Progenitor cell of endocrine pancreas (in vitro differentiated cells): ENCODE results near the gene SORCS2. TPM values are rescaled to one million over a fixed set of nuclear protein-coding genes. Genes with fewer than 3 reads are reported as not detected.

Experiments used
- DNase-seq: peaks from one replicate; pipeline ENCODE4 v3.0.0; 2021; ENCODE audit warnings: low spot score; ENCODE audit not compliant: unreplicated experiment
- H3K27ac Mint-ChIP-seq: 2 replicates; pipeline ENCODE4 v1.8.0; 2021; ENCODE audit warnings: mild to moderate bottlenecking, moderate library complexity, mixed read lengths
- H3K27me3 Mint-ChIP-seq: 2 replicates; pipeline ENCODE4 v1.8.0; 2021; ENCODE audit warnings: mixed read lengths
- H3K36me3 Mint-ChIP-seq: 2 replicates; pipeline ENCODE4 v1.8.0; 2022; ENCODE audit warnings: mixed read lengths; ENCODE audit not compliant: insufficient read depth
- H3K4me1 Mint-ChIP-seq: 2 replicates; pipeline ENCODE4 v1.8.0; 2021; ENCODE audit warnings: low read depth, mixed read lengths
- H3K4me3 Mint-ChIP-seq: 2 replicates; pipeline ENCODE4 v1.8.0; 2021; ENCODE audit warnings: low read depth, mild to moderate bottlenecking, moderate library complexity, mixed read lengths
- H3K9me3 Mint-ChIP-seq: 2 replicates; pipeline ENCODE4 v1.8.0; 2021; ENCODE audit warnings: low read depth, mixed read lengths
- total RNA-seq: library from RNA; stranded (reverse); gene quantifications from 2 replicates; pipeline ENCODE4 v1.2.1, GENCODE V29; 2021
- TF ChIP-seq, protein P1 (sequence below): fragments of 200-600 bp; sonication (generic); IDR thresholded peaks from one replicate; pipeline ENCODE4 v1.5.0; 2021; ENCODE audit warnings: antibody characterized with exemption, mild to moderate bottlenecking; ENCODE audit not compliant: unreplicated experiment

The SORCS2 gene
- total RNA-seq, 1 donor from 2014 or later, result 2.2 TPM

DNA sequence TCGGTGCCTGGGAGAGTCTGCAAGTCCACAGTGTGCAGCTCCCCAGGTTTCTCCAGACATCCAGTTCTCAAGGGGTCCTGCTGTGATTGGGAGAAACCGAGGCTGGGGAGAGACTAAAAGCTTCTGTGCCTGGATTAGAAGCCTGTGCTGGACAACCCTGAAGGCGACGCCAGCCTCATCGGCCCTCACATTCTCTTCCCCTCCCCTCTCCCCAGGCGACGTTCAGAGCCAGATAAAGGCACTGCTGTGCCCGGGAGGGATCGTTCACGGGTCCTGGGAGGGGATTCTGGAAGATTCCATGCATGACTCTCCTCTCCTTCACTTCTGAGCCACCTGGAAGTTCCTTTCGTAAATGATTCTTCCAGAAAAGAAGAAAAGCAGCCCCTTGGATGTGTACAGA is 114.6 kb downstream of the SORCS2 start:
- Mint-ChIP-seq H3K9me3 (no peaks in the 10 kb centered on the region), H3K27me3 (peaks cover 48% of the 10 kb centered on the region), H3K36me3 (no peaks in the 10 kb centered on the region), H3K4me1 (peaks cover 2% of the 10 kb centered on the region), H3K4me3 (no peak overlapping the region), H3K27ac (no peak overlapping the region)
- TF ChIP-seq, protein P1, sequence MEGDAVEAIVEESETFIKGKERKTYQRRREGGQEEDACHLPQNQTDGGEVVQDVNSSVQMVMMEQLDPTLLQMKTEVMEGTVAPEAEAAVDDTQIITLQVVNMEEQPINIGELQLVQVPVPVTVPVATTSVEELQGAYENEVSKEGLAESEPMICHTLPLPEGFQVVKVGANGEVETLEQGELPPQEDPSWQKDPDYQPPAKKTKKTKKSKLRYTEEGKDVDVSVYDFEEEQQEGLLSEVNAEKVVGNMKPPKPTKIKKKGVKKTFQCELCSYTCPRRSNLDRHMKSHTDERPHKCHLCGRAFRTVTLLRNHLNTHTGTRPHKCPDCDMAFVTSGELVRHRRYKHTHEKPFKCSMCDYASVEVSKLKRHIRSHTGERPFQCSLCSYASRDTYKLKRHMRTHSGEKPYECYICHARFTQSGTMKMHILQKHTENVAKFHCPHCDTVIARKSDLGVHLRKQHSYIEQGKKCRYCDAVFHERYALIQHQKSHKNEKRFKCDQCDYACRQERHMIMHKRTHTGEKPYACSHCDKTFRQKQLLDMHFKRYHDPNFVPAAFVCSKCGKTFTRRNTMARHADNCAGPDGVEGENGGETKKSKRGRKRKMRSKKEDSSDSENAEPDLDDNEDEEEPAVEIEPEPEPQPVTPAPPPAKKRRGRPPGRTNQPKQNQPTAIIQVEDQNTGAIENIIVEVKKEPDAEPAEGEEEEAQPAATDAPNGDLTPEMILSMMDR, result no peak
- DNase-seq, result no peak

DNA sequence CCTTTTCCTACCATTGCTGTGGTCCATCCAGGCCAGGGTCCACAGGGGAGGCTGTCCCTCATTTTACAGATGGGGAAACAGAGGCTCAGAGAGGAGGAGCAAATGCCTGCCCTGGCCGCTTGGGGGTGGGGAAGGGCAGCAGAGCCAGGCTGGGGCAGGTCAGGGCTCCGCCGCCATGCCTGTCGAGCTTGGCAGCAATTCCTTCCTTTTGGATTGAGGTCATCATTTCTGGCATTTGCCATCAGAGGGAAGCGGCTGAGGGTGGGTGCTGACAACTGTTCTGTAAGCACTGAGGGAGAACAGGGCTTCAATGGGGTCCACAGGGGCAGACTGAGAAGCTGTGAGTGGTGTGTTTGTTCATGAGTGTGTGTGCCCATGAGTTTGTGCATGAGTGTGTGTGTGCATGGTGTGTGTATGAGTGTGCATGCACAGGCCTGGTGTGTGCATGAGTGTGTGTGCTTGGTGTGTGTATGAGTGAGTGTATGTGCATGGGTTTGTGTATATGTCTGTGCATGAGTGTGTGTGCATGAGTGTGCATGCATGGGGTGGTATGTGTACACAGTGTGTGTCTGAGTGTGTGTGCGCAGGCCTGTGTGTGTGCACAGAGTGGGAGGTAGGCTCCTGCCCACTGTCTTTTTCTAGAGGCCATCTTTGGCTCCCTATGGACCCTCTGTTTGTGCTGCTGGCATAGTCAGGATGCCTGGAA is 115.2 kb downstream of the SORCS2 start:
- DNase-seq, result no peak
- Mint-ChIP-seq H3K27ac (no peak overlapping the region), H3K4me3 (no peak overlapping the region), H3K27me3 (peaks cover 44% of the 10 kb centered on the region), H3K9me3 (no peaks in the 10 kb centered on the region), H3K36me3 (no peaks in the 10 kb centered on the region), H3K4me1 (peaks cover 2% of the 10 kb centered on the region)
- TF ChIP-seq, protein P1, result no peak

DNA sequence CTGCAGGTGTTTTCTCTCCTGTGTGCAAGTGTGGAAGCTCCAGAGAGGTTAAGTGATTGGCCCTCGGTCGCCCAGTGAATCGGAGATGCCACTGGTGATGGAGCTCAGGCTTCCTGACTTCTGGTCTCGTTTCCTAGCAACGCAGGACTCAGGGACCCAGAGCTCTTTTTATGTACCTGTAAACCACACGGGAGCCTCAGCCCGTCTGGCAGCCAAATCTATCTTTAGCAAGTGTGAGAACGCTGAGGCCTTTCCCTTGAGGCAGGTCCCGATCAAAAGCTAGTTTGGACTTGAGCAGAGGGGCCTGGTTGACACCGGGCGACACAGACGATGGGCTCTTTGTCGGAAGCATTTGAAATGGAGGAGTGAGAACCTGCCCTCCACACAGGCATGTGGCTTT is 116.8 kb downstream of the SORCS2 start:
- Mint-ChIP-seq H3K4me3 (no peak overlapping the region), H3K27ac (no peak overlapping the region), H3K9me3 (no peaks in the 10 kb centered on the region), H3K27me3 (peaks cover 37% of the 10 kb centered on the region), H3K36me3 (no peaks in the 10 kb centered on the region), H3K4me1 (peaks cover 2% of the 10 kb centered on the region)
- DNase-seq, result no peak
- TF ChIP-seq, protein P1, result no peak

DNA sequence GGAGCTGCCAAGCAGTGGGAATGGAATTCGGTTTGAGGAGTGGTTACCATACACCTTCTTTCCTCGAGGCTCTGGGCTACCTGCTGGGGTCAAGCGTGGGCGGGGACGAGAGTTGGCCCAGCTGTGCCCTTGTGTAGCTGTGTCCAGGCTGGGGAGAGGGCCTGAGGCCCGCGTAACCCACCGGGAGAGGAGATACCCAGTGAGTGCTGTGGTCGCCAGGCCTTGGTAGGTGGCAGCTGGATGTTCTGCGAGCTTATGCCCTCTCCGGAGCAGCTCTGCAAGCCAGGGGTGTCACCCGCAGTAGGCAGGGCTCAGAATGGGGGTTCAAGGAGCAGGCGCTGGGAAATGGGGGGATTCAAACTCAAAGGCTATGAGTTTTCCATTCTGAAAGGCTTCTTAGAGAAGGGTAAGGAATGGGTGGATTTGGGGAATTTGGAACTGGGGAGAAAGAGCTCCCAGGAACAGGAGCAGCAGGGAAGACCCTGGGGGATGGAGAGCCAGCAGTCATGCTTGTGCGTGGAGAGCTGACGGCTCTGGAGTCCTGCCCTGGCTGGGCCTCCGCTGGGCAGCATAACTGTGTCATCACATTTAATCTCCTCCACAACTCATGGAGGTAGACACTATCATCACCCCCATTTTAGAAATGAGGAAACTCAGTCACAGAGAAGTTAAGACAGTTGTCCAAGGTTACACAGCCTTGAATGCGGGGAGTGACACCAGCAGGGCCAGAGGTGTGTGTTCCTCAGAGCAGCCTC is 117.5 kb downstream of the SORCS2 start:
- no peaks in the 10 kb centered on the region for H3K36me3 Mint-ChIP-seq
- H3K4me1 Mint-ChIP-seq, result peaks cover 2% of the 10 kb centered on the region
- no peak overlapping the region for H3K4me3 Mint-ChIP-seq
- TF ChIP-seq, protein P1, result no peak
- H3K27me3 Mint-ChIP-seq, result peaks cover 34% of the 10 kb centered on the region
- H3K27ac Mint-ChIP-seq, result no peak overlapping the region
- no peak for DNase-seq
- no peaks in the 10 kb centered on the region for H3K9me3 Mint-ChIP-seq

DNA sequence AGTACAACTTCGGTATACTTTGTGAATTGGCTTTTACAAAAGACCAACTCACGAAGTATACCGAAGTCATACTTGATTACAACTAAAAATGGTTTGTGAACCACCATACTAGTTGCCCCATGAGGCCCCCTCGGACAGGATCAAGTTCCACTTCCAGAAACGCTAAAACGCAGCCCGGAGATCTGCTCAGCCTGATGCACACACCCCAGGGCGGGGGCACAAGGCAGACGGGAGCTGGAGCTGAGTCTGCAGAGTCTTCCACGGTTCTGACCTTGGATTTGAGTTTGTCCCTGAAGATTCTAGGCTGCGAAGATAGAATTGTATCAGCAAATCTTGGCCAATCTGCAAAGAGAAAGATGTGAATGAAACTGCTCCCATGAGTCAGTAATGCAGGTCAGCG is 118.1 kb downstream of the SORCS2 start:
- Mint-ChIP-seq H3K27ac (no peak overlapping the region), H3K9me3 (no peaks in the 10 kb centered on the region), H3K4me1 (peaks cover 2% of the 10 kb centered on the region), H3K36me3 (no peaks in the 10 kb centered on the region), H3K27me3 (peaks cover 34% of the 10 kb centered on the region), H3K4me3 (no peak overlapping the region)
- DNase-seq, result no peak
- TF ChIP-seq, protein P1, result no peak
